GM12878 (cell line): ENCODE measurements around the gene TMEM181. TPM values are rescaled to one million over a fixed set of nuclear protein-coding genes. Genes with fewer than 3 reads are reported as not detected.
"Not testable (repeated sequence)": the region's sequence is repeated elsewhere in the genome, so short reads cannot be mapped to it uniquely, and the experiment has no call there.

Experiments
- ATAC-seq: fragments of 200-7000 bp; cut with Tn5 transposase; 3 replicates; pipeline ENCODE4 v1.9.1; 2020; ENCODE audit warnings: mild to moderate bottlenecking, moderate library complexity
- BruUV-seq: library from RNA; stranded (reverse); fragments of 400-500 nt; replicated peaks from 2 replicates; lab custom pipeline; 2021; lab: Mats Ljungman, UMichigan
- CTCF ChIA-PET: fragments of 300-600 bp; sonication (Branson Sonifier 250); formaldehyde crosslinking; extraction: SDS; loops from one replicate; lab custom pipeline; 2021; ENCODE audit warnings: inconsistent platforms; lab: Yijun Ruan, JAX
- POLR2A ChIA-PET: fragments of 350-600 bp; formaldehyde crosslinking; extraction: SDS; loops from one replicate; lab custom pipeline; 2021; ENCODE audit warnings: inconsistent platforms; lab: Charles Lee
- RAD21 ChIA-PET: fragments of 300-600 bp; sonication (Branson Sonifier 250); formaldehyde crosslinking; loops from one replicate; lab custom pipeline; 2023; ENCODE audit warnings: antibody characterized with exemption; ENCODE audit not compliant: unreplicated experiment; lab: Charles Lee
- SMC1A ChIA-PET: fragments of 300-600 bp; sonication (Branson Sonifier 250); formaldehyde crosslinking; loops from one replicate; lab custom pipeline; 2023; ENCODE audit not compliant: unreplicated experiment, uncharacterized antibody; lab: Charles Lee
- DNase-seq: peaks from one replicate; pipeline ENCODE4 v3.0.0-alpha.2; 2011; ENCODE audit warnings: low read depth, low spot score
- FAIRE-seq: peaks from 3 replicates; lab custom pipeline; 2011; peaks lifted over from hg19 to GRCh38; lab: Jason Lieb, UNC
- H2AFZ ChIP-seq: 2 replicates; pipeline ENCODE4 v1.6.0; 2011; ENCODE audit warnings: low read depth, low read length, control low read depth; ENCODE audit not compliant: control insufficient read depth
- H3K27ac ChIP-seq: 2 replicates; pipeline ENCODE4 v1.5.1; 2011; ENCODE audit warnings: control low read depth; ENCODE audit not compliant: control insufficient read depth, insufficient read depth
- H3K27me3 ChIP-seq, 2 experiments: replicated peaks in 1 of 2; 2 replicates each; pipeline versions ENCODE4 v1.6.0 to v1.6.1; 2011; ENCODE audit warnings: low read length in 1 of 2; ENCODE audit not compliant: control insufficient read depth in 2 of 2, insufficient read depth in 2 of 2
- H3K36me3 ChIP-seq, 2 experiments: 2 replicates each; pipeline ENCODE4 v1.5.1; 2011; ENCODE audit warnings: low read length in 1 of 2; ENCODE audit not compliant: control insufficient read depth in 2 of 2, insufficient read depth in 2 of 2
- H3K4me1 ChIP-seq: 2 replicates; pipeline ENCODE4 v1.6.1; 2011; ENCODE audit warnings: mild to moderate bottlenecking, low read length, moderate library complexity, mixed read lengths; ENCODE audit not compliant: control insufficient read depth, insufficient read depth
- H3K4me2 ChIP-seq: 2 replicates; pipeline ENCODE4 v1.6.0; 2011; ENCODE audit warnings: control low read depth; ENCODE audit not compliant: control insufficient read depth, insufficient read depth
- H3K4me3 ChIP-seq: fragments of 200-600 bp; sonication (generic); 2 replicates; pipeline ENCODE4 v1.5.1; 2016
- H3K79me2 ChIP-seq: 2 replicates; pipeline ENCODE4 v1.6.0; 2011; ENCODE audit warnings: low read length; ENCODE audit not compliant: control insufficient read depth, insufficient read depth
- H3K9ac ChIP-seq: 2 replicates; pipeline ENCODE4 v1.8.0; 2011; ENCODE audit warnings: low read length, control low read depth, mixed read lengths; ENCODE audit not compliant: control insufficient read depth, insufficient read depth
- H3K9me3 ChIP-seq: replicated peaks from 3 replicates; pipeline ENCODE4 v1.5.1; 2011; ENCODE audit warnings: mild to moderate bottlenecking, low read length; ENCODE audit not compliant: control insufficient read depth, insufficient read depth
- H4K20me1 ChIP-seq: 2 replicates; pipeline ENCODE4 v1.6.0; 2011; ENCODE audit not compliant: control insufficient read depth, insufficient read depth
- ZBTB40 ChIP-seq: fragments of 450-650 bp; IDR thresholded peaks from 2 replicates; pipeline ENCODE4 v1.6.1; 2016; ENCODE audit warnings: mild to moderate bottlenecking, moderate library complexity, borderline replicate concordance
- WGBS: methylation state at CpG from one replicate; pipeline ENCODE4 v1.1.6; 2016; ENCODE audit warnings: low lambda C conversion rate; ENCODE audit not compliant: insufficient replicate concordance, insufficient coverage; ENCODE audit errors: missing lambda C conversion rate; 5-methylcytosine and 5-hydroxymethylcytosine counted together
- in situ Hi-C: fragments of 300-500 bp; cut with MboI; formaldehyde crosslinking; loops from 9 replicates; pipeline ENCODE4 v1.14.3; 2018; ENCODE audit warnings: mixed read lengths
- intact Hi-C: fragments of 100-400 bp; cut with micrococcal nuclease; formaldehyde crosslinking; loops from one replicate; pipeline ENCODE4 v1.14.2; 2022; ENCODE audit not compliant: unreplicated experiment
- polyA plus RNA-seq, 11 experiments: library from polyadenylated mRNA; depleted of rRNA in 4 of 11; unstranded in 6 of 11; stranded (reverse) in 5 of 11; fragments of >200 nt; fragmentation: Nextera tagmentation in 4 of 11; fragmentation: Illumina TruSeq in 1 of 11; extraction: Ambion mirVana in 4 of 11; extraction: Trizol in 1 of 11; gene quantifications; 1 replicate in 1 of 11; 2 replicates in 10 of 11; pipeline versions ENCODE4 v1.2.1 to v1.2.3, GENCODE V29; 2011 to 2016; ENCODE audit warnings: inconsistent platforms in 2 of 11, missing spikeins in 2 of 11, low read depth in 1 of 11
- total RNA-seq, 4 experiments: library from RNA; depleted of rRNA in 3 of 4; stranded (reverse); fragments of >200 nt in 3 of 4; fragmentation: Illumina TruSeq in 1 of 4; extraction: Trizol in 1 of 4; gene quantifications; 2 replicates each; pipeline versions ENCODE4 v1.2.1 to v1.2.3, GENCODE V29; 2013 to 2021

Gene TMEM181
- total and polyA plus RNA-seq, 10 of the 15 experiments (the other 5 are each of a cell fraction or from before 2014, with no cell fraction given) = 1.5 to 7.9 (median 5.2) TPM

- no peak for TF ChIP-seq ZBTB40
- TF ChIP-seq, all 136 proteins: peak for 0
Observed at GRCh38 chr6:158611541-158612370, 51.9 kb downstream of the TMEM181 start (continued).

- H2AFZ ChIP-seq, BruUV-seq, DNase-seq, H3K27me3 ChIP-seq, SMC1A ChIA-PET, ATAC-seq, intact Hi-C loops, H4K20me1 ChIP-seq, CTCF ChIA-PET, H3K9ac ChIP-seq, H3K4me1 ChIP-seq, H3K4me3 ChIP-seq, FAIRE-seq, RAD21 ChIA-PET, H3K9me3 ChIP-seq, POLR2A ChIA-PET, in situ Hi-C loops, H3K4me2 ChIP-seq, H3K79me2 ChIP-seq, H3K27ac ChIP-seq: not testable (repeated sequence)
- 98% methylated on average over 3 of the region's 3 CpGs for WGBS
- peaks cover 11 to 12% of the 10 kb centered on the region in 2 experiments for H3K36me3 ChIP-seq
Observed at GRCh38 chr6:158614606-158615005, 54.7 kb downstream of the TMEM181 start.

- H3K27ac ChIP-seq, RAD21 ChIA-PET, H3K4me1 ChIP-seq, in situ Hi-C loops, BruUV-seq, H2AFZ ChIP-seq, H3K4me2 ChIP-seq, H3K27me3 ChIP-seq, H3K9ac ChIP-seq, H3K79me2 ChIP-seq, FAIRE-seq, H4K20me1 ChIP-seq, H3K9me3 ChIP-seq, DNase-seq, ATAC-seq, POLR2A ChIA-PET, H3K4me3 ChIP-seq, H3K36me3 ChIP-seq, intact Hi-C loops: not testable (repeated sequence)
- ChIA-PET CTCF (interaction anchor here (1.3 to 4.4 kb wide), 2 partner anchors 15 to 73 kb away, joined by 3 to 15 read pairs; no protein-coding TSS in a partner anchor), SMC1A (interaction anchor here (0.7 to 1.2 kb wide), 2 partner anchors 137 to 347 kb away, joined by 3 to 4 read pairs; no protein-coding TSS in a partner anchor)
- WGBS = 88% methylated on average over 3 of the region's 3 CpGs
Observed at GRCh38 chr6:158618289-158618688, 58.4 kb downstream of the TMEM181 start.
